ENCODE measurements around the gene CTDNEP1.

Gene CTDNEP1

DNA sequence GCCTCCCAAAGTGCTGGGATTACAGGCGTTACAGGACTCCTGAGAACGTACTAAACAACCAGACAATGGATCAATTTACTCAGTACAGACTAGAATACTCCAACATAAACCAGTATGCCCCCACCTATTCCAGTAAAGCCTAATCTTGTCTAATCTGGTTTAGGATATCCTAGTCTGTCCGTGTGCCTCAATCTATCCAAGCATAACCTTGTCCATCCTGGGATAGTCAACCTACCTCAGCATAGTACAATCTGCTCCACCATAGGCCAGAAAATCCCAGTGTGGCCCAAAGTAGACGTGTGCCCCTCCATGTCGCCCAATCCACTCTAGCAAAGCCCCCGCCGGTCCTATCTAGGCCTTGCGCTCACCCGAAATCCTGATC lies 17.8 kb downstream of the CTDNEP1 start:
- TF ChIP-seq ZFX (IDR thresholded peaks at IDR 0.05; ENCODE audit: borderline replicate concordance): no peak
- TF ChIP-seq, protein P1, sequence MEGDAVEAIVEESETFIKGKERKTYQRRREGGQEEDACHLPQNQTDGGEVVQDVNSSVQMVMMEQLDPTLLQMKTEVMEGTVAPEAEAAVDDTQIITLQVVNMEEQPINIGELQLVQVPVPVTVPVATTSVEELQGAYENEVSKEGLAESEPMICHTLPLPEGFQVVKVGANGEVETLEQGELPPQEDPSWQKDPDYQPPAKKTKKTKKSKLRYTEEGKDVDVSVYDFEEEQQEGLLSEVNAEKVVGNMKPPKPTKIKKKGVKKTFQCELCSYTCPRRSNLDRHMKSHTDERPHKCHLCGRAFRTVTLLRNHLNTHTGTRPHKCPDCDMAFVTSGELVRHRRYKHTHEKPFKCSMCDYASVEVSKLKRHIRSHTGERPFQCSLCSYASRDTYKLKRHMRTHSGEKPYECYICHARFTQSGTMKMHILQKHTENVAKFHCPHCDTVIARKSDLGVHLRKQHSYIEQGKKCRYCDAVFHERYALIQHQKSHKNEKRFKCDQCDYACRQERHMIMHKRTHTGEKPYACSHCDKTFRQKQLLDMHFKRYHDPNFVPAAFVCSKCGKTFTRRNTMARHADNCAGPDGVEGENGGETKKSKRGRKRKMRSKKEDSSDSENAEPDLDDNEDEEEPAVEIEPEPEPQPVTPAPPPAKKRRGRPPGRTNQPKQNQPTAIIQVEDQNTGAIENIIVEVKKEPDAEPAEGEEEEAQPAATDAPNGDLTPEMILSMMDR (IDR thresholded peaks at IDR 0.05): no peak
- H3K27ac ChIP-seq: peak overlapping the region; percentile 98

DNA sequence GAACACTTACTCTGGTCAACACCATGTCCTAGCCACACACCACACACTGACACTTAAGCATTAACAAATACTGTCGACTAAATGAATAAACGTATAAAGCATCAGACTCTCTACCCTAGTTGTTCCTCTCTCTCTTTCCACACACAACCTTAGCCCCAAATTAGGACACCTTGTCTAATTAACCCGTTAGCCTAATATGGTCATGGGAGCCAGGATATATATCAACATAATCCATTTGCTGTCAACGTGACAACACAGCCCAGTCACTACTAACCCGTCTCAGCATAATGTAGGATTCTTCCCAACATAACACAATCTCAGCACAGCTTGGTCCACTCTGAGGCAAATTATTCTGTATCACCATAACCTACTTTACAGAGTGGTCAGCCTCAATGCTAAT lies 19.4 kb downstream of the CTDNEP1 start:
- no peak for TF ChIP-seq ZFX (IDR thresholded peaks at IDR 0.05; ENCODE audit: borderline replicate concordance)
- TF ChIP-seq, protein P1 (IDR thresholded peaks at IDR 0.05): no peak
- no peak overlapping the region for H3K27ac ChIP-seq

DNA sequence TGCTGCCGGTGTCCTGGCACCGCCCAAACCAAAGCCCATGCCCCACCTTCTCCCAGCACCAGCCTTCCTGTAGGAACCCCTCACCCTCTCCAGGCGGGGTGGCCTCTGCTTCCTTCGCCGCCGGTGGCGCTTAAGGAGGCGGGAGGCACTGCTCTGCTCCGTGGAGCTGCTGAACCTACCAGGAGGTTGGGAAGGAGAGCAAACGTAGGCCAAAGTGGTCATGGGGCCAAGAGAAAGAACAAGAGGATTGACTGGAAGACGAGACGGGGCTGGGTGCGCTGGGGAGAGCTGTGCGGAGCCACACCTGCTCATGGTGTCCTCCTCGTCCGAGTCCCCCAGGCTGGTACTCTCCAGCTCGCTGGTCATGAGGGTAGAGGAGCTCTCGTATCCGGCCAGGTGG lies 22.0 kb downstream of the CTDNEP1 start:
- no peak for TF ChIP-seq ZFX (IDR thresholded peaks at IDR 0.05; ENCODE audit: borderline replicate concordance)
- H3K27ac ChIP-seq: no peak overlapping the region

DNA sequence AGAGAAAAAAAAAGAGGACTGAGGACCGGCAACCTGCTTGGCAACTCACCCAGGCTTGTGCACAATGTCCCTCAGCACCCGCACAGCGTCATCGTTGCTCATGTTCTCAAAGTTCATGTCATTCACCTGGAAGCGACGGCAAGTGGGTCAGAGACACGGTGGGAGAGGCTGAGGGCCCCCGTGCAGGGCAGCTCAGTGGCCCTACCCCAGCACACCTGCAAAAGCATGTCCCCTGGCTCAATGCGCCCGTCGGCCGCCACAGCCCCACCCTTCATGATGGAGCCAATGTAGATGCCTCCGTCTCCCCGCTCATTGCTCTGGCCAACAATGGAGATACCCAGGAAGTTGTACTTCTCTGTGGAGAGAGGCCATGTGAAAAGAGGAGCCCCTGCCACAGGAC lies 22.6 kb downstream of the CTDNEP1 start:
- TF ChIP-seq, protein P1 (IDR thresholded peaks at IDR 0.05): no peak
- TF ChIP-seq ZFX (IDR thresholded peaks at IDR 0.05; ENCODE audit: borderline replicate concordance): no peak
- H3K27ac ChIP-seq: no peak overlapping the region; the same call in 1 of the 2 replicates

DNA sequence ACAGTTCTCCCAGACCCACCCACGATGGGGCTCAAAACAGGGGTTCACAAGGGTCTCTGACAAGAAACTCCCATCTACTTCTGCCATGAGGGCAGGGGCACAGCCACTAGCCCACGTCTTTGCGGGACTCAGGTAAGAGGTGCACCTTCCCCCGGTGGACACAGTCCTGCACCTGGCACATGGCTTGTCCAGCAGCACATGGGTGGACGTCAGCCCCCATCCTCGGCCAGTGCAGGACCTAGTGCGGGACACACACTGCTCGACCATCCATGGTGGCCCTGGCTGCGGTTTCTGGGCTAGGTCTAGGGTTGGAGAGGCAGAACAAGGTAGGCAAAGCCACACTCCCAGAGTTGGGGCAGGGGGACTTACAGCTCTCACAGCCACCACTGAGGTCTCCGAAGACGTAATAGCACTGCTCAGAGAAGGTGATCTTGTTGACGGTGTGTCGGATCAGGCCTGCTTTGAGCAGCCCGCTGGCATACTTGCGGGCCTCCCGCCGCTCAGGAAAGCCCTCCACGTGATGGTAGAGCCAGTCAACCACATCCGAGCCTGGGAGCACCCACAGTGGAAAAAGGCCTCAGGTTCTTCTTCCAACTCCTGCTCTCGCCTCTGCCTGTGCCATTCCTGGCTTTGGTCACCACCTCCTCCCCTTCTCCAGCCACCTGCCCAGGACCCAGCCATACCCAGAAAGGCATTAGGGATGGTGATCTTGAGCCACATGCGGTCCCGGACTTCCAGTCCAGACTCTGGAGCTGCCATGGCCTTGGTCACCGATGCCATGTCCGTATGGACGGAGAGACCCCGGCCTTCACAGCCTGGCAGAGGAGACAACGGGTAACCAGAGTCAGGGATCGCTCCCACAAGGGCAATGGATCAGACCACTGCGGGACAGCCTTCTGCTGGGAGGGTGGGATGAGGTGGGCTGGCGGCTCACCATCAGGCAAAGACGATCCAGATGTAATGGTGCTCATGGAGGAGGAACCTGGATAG lies 24.5 kb downstream of the CTDNEP1 start:
- TF ChIP-seq, protein P1 (IDR thresholded peaks at IDR 0.05): no peak
- H3K27ac ChIP-seq: peak overlapping the region; percentile 98; the same call in 1 of the 2 replicates

DNA sequence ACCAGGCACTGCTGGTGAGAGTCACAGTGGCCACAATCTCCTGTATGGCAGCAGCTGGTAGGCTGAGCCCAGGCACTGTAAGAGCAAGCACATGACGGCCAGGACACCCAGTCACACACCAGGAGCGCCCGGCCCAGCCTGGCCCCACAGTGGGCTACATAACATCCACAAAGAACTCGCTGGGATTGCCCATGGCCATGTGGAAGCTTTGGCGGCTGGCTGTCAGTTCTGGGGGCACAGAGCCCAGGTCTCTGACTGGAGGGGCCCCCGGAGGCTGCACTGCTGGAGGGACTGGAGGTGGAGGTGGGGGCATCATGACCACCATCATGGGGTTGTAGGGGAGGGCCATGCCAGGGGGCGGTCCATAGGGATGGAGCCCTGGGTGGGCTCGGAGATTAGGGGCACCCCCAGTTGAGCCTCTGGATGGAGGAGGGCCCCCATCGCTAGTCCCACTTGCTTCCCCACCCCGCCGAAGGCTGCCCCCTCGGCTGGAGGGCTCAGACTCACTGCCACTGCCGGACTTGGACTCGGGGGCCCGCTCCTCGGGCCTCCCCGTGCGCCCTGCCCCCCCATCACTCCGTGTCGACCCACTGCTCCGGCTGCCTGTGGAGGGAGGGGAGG lies 25.7 kb downstream of the CTDNEP1 start:
- H3K27ac ChIP-seq: peak overlapping the region; percentile 98

DNA sequence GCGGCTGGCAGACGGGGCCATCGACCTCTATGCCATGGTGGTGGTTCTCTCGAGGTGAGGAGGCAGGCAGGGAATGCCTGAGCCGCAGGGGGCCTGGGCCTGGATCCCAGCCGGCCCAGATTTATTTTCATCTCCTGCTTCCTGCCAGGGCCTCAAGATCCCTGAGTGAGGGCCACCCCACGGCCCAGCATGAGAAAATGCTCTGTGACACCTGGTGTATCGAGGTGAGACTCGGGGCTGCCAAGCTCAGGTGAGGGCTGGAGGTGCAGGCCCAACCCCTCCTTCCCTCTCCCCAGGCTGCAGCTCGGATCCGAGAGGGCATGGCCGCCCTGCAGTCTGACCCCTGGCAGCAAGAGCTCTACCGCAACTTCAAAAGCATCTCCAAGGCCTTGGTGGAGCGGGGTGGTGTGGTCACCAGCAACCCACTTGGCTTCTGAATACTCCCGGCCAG lies 26.8 kb downstream of the CTDNEP1 start:
- no peak for TF ChIP-seq ZFX (IDR thresholded peaks at IDR 0.05; ENCODE audit: borderline replicate concordance)
- TF ChIP-seq, protein P1 (IDR thresholded peaks at IDR 0.05): no peak
- H3K27ac ChIP-seq: peak overlapping the region; percentile 98

More for the DNA sequence above, 25.7 kb downstream of the CTDNEP1 start:
- TF ChIP-seq, protein P1 (IDR thresholded peaks at IDR 0.05): no peak
- TF ChIP-seq ZFX (IDR thresholded peaks at IDR 0.05; ENCODE audit: borderline replicate concordance): no peak
